HG03575 (cell line): ENCODE measurements around the gene STPG3.

Source experiments
- ATAC-seq: cut with Tn5 transposase; IDR thresholded peaks from one replicate; pipeline ENCODE4 v1.9.1; 2021; ENCODE audit not compliant: unreplicated experiment, insufficient number of reproducible peaks, low FRiP score; ENCODE audit errors: extremely low read depth

STPG3 gene

DNA sequence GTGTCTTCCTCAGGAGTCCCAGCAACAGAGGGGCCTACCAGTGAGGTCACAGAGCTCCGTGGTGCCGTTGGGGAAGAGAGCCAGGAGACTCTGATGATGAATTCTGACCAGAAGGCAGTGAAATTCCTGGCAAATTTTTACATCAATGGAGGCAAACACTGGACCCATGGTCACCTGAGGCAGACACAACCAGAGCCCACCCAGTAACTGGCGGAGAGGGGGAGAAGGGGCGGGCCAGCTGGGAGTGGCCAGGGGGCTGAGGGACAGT is at the start of gene STPG3:
Gene STPG3 (plus strand): TSS at position 93 of the 268 bp plus-strand sequence. CDS start 1 bp downstream, at position 94.
- ATAC-seq, result no peak

GRCh38 chr9:137202966-137203365 is 48.1 kb upstream of the STPG3 start:
- ATAC-seq, result no peak

DNA sequence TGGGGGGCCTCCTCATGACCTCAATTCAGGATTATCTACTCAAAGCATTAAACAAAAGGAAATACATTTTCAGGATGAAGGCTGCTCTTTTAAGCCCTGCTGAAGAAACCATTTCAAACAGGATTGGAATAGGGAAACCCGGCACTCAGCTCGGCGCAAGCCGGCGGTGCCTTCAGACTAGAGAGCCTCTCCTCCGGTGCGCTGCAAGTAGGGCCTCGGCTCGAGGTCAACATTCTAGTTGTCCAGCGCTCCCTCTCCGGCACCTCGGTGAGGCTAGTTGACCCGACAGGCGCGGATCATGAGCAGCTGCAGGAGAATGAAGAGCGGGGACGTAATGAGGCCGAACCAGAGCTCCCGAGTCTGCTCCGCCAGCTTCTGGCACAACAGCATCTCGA is 46.4 kb upstream of the STPG3 start:
- no peak for ATAC-seq

DNA sequence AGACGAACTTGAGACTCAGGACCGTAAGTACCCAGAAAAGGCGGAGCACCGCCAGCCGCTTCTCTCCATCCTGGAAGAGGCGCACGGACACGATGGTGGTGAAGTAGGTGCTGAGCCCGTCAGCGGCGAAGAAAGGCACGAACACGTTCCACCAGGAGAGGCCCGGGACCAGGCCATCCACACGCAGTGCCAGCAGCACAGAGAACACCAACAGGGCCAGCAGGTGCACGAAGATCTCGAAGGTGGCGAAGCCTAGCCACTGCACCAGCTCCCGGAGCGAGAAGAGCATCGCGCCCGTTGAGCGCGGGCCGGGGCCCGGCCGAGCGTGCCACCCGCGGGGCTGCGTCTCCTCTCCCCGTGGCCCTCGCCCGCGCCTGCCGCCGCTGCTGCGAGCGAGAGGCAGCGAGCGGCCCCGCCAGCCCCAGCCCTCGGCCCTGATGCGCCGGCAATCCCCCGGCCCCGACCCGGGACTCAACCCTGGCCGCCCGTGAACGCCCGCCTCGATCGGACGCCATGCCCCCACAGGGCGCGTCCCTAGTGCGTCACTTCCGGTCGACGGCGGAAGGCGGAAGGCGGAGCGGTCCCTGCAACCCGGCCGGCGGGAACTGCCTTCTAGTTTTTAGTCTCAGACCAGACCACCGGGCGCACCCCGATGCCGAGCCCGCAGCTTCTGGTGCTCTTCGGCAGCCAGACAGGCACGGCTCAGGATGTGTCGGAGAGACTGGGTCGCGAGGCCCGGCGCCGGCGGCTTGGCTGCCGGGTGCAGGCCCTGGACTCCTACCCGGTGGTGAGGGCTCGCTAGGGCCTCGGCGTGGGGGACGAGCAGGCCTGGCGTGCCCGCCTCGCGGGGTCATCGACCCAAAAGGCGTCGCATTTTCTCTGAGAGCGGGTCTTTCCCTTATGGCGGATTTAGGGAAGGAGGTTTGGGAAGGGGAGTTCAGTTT is 45.7 kb upstream of the STPG3 start, which contains the start of the genes NDOR1 and TMEM203:
Gene NDOR1 (plus strand): TSS at position 575 of the 944 bp plus-strand sequence. CDS start 78 bp downstream, at position 653.
Gene TMEM203 (minus strand): TSS at position 523 of the 944 bp plus-strand sequence. CDS start 234 bp downstream, at position 289.
- ATAC-seq, result no peak

DNA sequence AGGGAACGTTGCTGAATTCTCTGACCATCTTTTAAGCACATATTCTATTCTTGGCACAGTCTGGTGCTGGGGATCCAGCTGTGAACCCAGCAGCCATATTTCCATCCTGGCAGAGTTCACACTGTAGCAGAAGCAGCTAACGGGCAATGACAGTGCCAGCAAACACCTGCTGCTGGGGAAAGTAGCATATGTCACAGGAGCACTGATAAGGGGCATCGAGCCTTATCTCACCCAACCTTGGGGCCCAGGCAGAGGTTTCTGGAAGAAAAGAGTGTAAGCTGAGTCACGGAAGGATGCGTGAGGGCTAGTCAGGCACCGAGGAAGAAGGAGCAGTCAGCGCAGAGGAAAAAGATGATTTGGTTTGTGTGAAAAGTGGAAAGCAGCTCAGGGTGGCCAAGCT is 44.5 kb upstream of the STPG3 start:
- no peak for ATAC-seq

- no peak for ATAC-seq
Observed at GRCh38 chr9:137211532-137211931, 39.6 kb upstream of the STPG3 start.

DNA sequence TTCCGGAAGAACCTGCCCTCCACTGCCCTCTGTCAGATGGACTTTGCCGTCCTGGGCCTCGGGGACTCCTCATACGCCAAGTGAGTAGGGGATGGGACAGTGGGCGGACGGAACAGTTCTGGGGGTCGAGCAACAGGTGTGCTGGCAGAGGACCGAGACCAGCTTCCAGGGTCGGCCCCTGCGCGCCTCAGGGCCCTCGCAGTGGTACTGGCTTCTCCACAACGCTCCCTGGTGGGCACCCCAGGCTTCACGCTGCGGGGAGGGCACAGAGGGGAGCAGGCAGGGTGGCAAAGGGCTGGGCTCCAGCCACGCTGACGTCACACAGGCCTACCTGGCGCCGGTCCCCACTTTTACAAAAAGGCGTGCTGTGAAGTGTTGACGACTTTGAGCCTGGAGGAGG is 38.6 kb upstream of the STPG3 start:
- no peak for ATAC-seq

- no peak for ATAC-seq
Observed at GRCh38 chr9:137213160-137214060, 37.7 kb upstream of the STPG3 start.

- ATAC-seq, result no peak
Observed at GRCh38 chr9:137214620-137215019, 36.5 kb upstream of the STPG3 start.

- ATAC-seq, result no peak
Observed at GRCh38 chr9:137215196-137215986, 35.7 kb upstream of the STPG3 start.

- ATAC-seq, result no peak
Observed at GRCh38 chr9:137216188-137216965, 34.7 kb upstream of the STPG3 start.

DNA sequence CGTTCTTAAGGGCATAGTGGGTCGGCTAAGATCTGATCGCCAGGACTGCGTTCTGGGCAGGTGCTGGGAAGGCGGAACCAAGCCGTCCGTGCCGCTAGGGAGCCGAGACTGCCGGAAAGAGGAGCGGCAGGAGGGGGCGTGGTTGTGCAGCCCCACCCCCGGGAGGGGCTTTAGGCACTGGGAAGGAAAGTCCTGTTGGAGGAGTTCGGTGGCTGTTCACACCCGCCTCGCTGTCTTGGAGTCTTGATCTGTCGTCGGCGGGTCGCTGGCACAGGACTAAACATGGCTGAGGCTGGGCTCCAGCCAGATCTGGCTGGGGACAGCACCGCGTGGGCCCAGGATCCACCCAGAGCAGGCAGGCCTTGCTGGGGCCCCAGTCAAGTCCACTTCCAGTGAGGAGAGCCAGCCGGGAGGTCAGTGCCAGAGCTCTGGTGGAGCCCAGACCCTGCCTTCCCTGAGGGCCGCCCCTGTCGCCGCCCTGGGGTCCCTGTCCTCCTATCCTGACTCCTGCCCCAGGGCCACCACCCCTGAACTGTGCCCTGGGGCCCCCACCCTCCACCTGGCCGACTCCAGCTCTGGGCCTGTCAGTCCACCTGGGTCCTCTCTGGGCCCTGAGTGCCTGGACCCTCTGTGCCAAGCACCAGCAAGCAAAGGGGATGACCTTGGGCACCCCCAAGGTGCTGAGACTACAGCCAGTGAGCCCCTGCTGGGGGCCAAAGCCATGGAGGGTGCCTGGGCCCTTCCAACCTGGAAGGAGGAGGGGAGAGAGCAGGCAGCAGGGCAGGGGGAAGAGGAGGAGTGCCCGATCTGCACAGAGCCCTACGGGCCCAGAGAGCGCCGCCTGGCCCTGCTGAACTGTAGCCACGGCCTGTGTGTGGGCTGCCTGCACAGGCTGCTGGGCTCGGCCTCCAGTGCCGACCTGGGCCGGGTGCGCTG is 33.5 kb upstream of the STPG3 start:
- ATAC-seq, result no peak

DNA sequence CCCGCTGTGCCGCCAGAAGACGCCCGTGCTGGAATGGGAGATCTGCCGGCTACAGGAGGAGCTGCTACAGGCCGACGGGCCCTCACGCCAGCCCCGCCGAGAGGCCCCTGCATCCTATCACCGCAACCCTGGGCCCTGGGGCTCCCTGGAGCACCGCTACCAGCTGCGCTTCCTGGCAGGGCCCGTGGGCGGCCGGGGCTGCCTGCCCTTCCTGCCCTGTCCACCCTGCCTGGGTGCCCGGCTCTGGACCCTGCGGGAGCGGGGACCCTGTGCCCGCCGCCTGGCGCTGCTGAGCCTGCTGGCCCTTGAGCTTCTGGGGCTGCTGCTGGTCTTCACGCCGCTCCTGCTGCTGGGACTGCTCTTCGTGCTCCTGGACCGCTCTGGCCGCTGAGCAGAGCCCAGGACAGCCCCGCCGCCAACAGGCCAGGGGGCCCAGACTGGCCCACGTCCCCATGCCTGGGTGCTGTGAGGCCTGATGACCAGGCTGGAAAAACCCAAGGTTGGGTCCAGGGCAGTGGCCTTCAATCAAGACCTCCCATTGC is 32.8 kb upstream of the STPG3 start:
- ATAC-seq, result no peak

DNA sequence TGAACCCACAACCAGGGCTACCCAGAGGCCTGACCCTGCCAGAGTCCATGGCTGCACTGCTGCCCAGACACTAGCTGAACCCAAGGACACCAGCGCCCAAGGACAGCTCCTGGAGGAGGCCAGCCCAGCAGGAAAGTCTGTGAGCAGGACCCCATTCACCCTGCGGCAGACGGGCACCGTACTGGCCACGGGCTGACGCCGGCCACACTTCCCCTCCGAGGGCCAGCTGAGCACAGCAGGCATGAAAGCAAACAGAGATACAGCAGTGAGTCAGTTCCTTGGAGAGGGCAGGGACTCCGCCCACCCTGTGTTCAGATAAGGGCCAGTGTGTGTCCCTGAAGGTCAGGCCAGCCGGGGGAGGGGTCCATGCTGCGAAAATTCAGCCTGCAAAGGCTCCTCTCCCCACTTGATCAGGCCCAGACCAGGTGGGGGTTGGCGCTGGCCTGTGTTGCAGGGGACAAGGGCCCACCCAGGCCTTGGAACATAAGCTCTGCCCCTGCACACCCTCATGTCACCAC is 32.3 kb upstream of the STPG3 start:
- no peak for ATAC-seq

GRCh38 chr9:137219757-137220316 is 31.2 kb upstream of the STPG3 start:
- no peak for ATAC-seq

DNA sequence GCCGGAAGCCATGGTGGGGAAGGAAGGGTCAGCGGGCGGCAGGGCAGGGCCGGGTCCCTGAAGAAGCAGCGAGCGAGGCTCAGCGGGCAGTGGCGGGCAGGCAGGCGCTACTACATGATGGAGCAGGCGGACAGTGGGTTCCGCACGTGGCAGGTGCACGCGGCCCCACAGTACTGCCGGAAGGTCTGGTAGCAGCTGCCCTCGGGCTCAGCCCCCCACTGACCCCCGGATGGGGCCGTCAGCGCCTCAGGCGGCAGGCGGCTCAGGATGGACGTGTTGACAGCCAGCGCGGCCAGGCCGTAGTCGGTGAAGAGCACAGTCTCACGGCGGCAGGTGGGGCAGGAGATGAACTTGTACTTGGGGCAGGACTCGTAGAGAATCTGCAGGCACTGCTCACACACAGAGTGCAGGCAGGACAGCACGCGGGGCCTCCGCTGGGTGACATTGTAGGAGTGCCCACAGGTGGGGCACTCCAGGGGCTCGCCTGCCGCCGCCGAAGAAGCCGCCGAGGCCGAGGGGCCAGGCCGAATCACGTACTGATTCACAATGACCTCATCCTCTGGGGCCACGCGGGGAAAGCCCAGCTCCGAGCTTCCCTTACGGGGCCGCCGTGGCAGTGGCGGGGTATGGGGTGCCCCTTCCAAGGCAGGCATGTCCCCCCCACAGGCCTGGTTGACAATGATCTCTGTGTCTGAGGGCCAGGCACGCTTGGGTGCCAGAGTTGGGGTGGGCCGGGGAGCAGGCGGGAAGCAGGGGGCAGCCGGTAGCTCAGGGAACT is 30.6 kb upstream of the STPG3 start:
- ATAC-seq, result no peak
